MM.1S (cell line): ENCODE results near the gene AMACR.

Experiments
- EZH2 ChIP-seq: fragments of 300-600 bp; sonication (generic); optimal IDR thresholded peaks from 2 replicates; pipeline ENCODE3; 2017; ENCODE audit warnings: low read depth, mild to moderate bottlenecking, antibody characterized with exemption, low read length, mixed read lengths
- EZH2phosphoT487 ChIP-seq: fragments of 300-600 bp; sonication (generic); IDR thresholded peaks from 2 replicates; pipeline ENCODE4 v1.6.1; 2018; ENCODE audit warnings: antibody characterized with exemption, low read length
- TF ChIP-seq, protein P1 (sequence below): fragments of 300-600 bp; sonication (generic); IDR thresholded peaks from 2 replicates; pipeline ENCODE4 v1.5.1; 2016; ENCODE audit warnings: antibody characterized with exemption, low read length, mixed read lengths

DNA sequence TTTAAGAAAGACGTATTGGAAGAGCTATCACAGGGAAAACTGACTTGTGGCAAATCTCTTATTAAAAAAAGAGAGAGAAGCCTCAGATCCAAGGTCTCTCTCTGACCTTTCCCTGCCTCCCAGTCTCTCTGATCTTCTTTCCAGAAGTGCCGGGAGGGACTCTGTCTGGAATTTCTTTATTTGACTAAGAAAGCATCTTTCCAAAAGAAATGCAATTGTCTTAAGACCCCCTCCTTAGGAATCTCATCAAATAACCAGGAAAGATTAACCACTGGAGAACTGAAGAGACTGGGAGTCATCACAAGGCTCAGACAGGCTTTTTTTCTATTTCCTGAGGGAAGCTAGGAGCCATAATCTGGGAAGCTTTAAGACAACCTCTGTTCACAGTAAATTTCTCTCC is 30.5 kb upstream of the AMACR start:
- TF ChIP-seq, protein P1, sequence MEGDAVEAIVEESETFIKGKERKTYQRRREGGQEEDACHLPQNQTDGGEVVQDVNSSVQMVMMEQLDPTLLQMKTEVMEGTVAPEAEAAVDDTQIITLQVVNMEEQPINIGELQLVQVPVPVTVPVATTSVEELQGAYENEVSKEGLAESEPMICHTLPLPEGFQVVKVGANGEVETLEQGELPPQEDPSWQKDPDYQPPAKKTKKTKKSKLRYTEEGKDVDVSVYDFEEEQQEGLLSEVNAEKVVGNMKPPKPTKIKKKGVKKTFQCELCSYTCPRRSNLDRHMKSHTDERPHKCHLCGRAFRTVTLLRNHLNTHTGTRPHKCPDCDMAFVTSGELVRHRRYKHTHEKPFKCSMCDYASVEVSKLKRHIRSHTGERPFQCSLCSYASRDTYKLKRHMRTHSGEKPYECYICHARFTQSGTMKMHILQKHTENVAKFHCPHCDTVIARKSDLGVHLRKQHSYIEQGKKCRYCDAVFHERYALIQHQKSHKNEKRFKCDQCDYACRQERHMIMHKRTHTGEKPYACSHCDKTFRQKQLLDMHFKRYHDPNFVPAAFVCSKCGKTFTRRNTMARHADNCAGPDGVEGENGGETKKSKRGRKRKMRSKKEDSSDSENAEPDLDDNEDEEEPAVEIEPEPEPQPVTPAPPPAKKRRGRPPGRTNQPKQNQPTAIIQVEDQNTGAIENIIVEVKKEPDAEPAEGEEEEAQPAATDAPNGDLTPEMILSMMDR, result no peak
- TF ChIP-seq EZH2, result no peak
- TF ChIP-seq EZH2phosphoT487, result no peak
